HG03571 (cell line): ENCODE results near the gene KANK2.
"Not testable (repeated sequence)": the region's sequence is repeated elsewhere in the genome, so short reads cannot be mapped to it uniquely, and the experiment has no call there.

Experiments used
- ATAC-seq: cut with Tn5 transposase; IDR thresholded peaks from one replicate; pipeline ENCODE4 v1.9.1; 2021; ENCODE audit not compliant: unreplicated experiment

KANK2 gene

DNA sequence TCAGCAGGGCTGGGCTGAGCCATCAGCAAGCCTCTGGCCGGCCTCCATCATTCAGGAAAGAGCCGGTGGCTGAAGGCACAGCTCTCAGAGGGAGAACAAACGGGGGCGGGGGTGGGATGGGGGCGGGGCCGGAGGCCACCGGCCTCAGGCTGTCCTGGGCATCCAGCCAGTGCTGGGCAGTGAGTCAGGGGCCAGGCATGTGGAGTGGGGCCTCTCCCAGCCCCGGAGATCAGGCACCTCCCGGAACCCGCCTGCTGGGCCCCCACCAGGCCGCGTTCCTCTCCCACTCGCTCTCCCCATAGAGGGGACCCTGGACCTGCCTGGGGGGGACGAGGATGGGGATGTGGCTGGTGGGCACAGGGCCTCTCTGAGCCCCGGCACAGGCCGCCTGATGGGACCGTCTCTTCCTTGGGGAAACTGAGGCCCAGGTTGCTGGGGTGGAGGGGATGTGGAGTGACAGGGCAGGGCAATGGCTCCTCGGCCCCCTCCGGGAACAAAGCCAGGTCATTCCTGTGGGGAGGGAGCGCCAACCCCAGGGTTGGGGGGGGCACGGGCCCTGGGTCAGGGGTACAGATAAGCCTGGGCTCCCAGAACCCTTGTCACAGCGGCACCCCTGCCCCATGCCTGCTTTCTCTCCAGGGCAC is 54.7 kb downstream of the KANK2 start:
- no peak for ATAC-seq

DNA sequence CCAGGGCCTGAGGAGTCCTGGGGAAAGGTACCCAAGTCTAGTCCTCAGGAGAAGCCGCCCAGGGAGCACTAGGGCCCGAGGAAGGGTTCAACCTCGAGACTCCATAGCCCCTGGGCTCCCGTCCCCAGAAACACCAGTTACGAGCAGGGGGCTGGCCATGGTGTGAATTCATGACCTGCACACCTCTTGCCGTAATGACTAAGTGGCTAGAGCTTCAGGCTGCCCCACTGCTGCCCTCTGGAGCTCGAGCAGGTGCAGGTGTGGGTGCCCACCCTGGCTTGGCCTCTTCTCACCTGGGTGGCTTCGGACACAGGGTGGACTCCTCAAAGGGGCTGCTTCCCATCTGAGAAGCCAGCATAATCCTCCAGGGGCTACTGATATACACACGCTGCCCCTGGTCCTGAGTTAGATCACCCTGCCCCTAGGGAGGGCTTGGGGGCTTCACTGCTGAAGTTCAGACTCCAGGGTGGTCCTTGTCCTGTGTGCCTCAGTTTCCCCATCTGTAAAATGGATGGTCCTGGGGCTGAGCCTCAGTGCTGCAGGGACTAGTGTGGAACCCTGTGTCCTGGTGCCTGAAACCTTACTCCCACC is 55.3 kb downstream of the KANK2 start:
- no peak for ATAC-seq

DNA sequence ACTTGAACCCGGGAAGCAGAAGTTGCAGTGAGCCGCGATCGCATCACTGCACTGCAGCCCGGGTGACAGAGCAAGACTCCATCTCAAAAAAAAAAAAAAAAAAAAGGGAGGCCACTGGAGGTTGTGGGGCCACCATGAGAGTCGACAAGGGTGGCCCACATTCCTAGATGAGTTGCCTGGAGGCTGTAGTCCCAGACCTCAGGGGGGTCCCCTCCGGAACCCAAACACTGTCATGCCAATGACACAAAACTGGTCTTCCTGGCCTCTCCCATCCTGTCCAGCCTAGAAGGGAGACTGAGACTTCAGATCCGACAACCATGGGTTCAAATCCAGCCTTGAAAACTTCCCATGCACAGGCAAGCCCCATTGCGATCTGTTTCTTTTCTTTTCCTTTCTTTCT is 56.4 kb downstream of the KANK2 start:
- ATAC-seq = no peak

DNA sequence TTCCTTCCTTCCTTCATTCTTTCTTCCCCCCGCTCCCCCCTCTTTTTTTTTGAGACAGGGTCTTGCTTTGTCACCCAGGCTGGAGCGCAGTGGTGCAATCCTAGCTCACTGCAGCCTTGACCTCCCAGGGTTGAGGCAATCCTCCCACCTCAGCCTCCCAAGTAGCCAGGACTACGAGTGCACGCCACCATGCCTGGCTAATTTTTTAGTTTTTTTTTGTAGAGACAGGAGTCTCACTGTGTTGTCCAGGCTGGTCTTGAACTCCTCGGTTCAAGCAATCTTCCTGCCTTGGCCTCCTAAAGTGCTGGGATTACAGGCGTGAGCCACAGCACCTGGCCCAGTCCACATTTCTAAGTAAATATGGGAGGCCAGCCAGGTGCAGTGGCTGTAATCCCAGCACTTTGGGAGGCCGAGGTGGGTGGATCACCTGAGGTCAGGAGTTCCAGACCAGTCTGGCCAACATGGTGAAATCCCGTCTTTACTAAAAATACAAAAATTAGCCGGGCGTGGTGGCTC is 57.3 kb downstream of the KANK2 start:
- ATAC-seq = not testable (repeated sequence)

DNA sequence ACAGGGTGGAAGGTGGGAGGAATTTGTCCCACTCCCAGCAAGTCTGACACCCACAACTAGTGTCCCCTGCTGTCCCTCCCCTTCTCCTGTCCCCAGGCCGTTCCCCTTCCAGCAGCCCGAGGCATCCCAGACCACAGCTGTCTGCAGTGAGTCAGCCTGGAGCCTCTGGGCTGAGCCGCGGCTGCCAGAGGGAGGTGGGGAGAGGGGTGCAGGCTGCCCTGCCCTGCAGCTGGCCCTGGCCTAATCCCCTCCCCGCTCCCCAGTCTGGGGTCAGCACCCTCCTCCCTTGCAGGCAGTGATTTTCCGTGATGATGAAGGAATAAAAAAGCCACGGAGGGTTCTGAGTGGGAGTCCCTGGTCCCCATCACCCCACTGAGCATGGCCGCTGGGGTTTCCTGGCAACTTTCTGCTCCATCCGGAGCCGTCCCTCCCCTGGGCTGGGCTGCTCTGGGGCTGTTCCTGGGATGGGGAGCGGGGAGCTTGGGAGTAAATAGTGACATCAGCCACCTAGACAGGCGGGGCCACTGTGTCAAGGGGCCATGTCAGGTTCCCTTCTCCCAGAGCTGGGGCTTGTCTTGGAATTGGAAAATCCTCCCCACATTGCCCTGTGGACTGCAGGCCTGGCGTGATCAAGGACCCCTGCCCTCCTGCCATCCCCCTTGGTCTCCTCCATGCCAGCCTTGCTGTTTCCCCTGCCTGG is 58.6 kb downstream of the KANK2 start:
- no peak for ATAC-seq

DNA sequence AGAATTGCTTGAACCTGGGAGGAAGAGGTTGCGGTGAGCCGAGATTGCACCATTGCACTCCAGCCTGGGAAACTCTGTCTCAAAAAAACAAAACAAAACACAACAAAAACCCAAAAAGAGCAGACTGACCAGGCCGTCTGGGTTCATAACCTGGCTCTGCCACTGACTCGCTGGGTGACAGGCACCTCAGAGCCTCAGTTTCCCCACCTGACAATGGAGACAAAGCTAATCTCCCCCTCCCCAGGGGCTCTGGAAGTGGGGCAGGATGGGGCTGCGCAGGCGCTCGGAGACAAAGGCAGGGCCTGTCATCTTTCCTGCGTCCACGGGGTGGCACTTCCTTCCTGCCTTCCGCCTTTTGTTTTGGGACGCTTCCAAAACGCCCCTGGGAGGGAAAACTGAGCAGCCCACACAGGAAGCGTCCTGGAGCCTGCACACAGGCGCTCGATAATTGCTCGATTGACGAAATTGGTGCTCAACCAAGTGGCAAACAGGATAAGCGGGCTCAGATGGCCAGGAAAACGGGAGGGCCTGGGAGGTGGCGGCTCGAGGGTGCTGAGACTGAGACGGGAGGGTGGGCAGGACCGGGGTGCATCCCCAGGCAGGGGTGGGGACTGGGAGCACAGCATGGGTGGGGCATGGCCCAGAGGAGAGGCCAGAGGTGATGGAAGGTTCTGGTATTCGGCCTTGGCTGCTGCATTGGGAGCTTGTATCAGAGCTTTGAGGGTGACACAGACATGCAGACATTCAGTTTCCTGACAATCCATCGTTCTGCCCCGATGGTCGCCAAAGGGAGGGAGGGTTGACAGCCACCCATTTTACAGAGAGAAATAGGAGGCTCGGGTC is 59.6 kb downstream of the KANK2 start:
- no peak for ATAC-seq

DNA sequence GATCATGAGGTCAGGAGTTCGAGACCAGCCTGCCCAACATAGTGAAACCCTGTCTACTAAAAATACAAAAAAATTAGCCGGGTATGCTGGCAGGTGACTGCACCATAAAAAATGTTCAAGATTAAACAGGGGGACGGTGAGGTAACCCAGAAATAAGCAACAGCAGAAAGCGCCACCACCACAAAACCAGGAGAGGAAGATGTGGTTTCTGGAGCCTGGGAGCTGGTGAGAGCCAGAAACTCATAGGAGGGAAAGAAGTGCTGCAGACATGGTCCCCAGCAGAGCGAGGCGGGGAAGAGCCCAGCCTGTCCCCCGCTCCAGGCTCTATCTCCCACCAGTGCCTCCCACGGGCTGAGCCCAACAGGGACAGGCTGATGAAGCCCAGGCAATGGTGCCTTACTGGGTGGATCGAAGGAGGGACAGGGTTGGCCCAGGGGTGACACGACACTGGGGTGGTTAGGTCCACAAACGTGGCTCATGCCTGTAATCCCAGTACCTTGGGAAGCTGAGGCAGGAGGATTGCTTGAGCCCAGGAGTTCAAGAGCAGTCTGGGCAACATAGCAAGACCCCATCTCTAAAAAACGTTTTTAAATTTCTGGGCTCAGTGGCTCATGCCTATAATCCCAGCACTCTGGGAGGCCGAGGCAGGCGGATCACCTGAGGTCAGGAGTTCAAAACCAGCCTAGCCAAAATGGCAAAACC is 60.8 kb downstream of the KANK2 start:
- no peak for ATAC-seq

DNA sequence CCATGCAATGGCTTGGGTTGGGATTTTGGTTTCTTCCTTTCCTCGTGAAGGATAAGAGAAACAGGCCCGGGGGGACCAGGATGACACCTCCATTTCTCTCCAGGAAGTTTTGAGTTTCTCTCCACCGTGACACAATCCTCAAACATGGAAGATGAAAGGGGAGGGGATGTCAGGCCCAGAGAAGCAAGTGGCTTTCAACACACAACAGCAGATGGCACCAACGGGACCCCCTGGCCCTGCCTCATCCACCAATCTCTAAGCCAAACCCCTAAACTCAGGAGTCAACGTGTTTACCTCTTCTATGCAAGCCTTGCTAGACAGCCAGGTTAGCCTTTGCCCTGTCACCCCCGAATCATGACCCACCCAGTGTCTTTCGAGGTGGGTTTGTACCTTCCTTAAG is 65.9 kb downstream of the KANK2 start:
- no peak for ATAC-seq

DNA sequence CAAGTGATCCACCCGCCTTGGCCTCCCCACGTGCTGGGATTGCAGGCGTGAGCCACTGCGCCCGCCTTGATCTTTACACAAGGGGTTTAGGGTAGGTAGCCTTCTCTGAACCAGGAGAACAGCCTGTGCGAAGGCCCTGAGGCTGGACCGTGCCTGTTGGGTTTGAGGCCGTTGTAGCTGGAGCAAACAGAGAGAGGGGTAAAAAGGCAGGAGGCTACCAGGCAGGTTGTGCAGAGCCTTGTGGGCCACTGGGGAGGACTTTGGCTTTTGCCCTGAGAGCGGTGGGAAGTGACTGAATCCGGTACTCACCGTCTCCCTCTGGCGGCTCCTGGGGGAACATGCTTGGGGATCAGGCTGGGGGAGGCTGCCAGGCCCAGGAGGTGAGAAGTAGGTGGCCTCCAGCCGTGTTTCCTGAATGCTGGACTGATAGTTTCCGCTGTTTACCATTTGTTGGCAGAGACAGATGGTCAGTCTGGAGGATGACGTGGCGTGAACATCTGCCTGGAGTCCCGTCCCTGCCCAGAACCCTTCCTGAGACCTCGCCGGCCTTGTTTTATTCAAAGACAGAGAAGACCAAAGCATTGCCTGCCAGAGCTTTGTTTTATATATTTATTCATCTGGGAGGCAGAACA is 66.4 kb downstream of the KANK2 start:
- ATAC-seq = no peak

DNA sequence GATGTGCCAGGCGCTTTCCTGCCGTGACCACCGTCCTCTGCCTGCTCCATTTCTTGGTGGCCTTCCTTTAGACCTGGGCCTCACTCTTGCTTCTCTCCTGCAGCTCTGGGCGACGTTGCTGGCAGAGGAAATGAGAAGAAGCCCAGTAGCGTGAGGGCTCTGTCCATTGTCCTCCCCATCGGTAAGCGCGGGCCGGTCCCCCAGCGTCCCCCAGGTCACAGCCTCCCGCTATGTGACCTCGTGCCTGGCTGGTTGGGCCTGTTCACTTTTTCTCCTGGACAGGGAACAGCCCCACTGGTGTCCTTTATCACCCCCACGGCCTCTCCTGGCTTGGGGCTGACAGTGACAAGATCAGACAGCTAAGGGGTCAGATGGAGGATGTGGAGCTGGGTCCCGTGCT is 69.4 kb downstream of the KANK2 start:
- no peak for ATAC-seq

DNA sequence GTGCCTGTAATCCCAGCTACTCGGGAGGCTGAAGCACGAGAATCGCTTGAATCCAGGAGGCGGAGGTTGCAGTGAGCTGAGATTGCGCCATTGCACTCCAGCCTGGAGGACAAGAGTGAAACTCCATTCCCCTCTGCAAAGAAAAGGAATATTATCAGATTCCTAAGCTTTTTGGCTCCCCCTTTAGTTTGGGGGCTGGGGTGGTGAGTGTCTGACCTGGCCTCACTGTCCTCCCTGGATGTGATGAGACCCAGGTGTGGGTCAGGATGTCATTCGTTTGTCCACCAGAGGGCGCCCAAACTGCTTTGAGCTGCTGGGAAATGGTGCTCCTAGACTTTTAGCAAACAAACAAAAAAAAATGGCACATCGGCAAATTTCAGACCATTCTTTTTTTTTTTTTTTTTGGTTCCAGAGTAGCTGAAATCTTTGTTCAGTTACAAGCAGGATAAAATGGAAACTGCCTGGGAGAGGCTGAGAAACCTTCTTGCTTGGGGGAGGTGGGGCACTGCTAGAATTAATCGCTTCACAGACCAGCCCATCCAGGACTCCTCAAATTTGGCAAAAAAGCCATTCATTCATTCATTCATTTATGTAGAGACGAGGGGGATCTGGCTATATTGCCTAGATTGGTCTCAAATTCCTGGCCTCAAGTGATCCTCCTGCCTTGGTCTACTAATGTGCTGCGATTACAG is 71.2 kb downstream of the KANK2 start:
- ATAC-seq = no peak

DNA sequence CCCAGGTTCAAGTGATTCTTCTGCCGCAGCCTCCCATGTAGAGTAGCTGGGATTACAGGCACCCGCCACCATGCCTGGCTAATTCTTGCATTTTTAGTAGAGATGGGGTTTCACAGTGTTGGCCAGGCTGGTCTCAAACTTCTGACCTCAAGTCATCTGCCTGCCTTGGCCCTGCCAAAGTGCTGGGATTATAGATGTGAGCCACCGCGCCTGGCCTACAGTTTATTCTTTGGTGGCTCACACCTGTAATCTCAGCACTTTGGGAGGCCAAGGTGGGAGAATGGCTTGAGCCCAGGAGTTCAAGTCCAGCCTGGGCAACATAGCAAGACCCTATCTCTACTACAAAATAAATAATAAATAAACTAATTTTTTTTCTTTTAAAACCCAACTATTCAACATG is 73.2 kb downstream of the KANK2 start:
- ATAC-seq = not testable (repeated sequence)

DNA sequence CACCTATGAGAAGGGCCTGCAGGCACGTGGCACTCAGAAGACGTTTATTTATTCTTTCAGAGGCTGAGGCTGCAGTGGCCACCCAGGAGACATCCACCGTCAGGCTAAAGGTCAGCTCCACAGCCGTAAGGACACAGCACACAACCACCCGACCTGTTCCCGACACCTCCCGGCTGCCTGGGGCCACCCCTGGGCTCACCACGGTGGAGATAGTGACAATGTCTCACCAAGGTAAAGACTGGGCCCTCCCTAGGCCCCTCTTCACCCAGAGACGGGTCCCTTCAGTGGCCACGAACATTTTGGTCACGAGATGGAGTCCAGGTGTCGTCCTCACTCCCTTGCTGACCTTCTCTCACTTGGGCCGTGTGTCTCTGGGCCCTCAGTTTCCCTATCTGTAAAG is 74.2 kb downstream of the KANK2 start:
- no peak for ATAC-seq

DNA sequence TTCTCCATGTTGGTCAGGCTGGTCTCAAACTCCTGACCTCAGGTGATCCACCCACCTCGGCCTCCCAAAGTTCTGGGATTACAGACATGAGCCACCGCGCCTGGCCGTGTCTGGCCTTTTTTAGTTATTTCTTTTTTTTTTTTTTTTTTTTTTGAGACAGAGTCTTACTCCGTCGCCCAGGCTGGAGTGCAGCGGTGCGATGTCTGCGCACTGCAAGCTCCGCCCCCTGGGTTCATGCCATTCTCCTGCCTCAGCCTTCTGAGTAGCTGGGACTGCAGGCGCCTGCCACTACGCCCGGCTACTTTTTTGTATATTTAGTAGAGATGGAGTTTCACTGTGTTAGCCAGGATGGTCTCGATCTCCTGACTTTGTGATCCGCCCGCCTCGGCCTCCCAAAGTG is 75.4 kb downstream of the KANK2 start:
- not testable (repeated sequence) for ATAC-seq

DNA sequence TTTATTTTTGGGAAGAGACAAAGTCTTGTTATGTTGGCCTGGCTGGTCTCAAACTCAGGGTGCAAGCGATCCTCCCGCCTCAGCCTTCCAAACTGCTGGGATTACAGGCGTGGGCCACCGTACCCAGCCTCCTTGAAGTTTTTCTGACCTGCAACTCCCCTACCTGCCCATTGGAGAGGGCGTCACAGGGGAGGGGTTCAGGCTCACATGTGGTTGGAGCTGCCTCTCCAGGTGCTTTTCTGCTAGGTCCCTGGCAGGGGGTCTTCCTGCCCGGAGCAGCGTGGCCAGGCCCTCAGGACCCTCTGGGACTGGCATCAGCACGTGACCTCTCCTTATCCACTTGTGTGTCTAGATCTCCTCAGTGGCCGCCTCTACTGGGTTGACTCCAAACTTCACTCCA is 80.8 kb downstream of the KANK2 start:
- no peak for ATAC-seq

DNA sequence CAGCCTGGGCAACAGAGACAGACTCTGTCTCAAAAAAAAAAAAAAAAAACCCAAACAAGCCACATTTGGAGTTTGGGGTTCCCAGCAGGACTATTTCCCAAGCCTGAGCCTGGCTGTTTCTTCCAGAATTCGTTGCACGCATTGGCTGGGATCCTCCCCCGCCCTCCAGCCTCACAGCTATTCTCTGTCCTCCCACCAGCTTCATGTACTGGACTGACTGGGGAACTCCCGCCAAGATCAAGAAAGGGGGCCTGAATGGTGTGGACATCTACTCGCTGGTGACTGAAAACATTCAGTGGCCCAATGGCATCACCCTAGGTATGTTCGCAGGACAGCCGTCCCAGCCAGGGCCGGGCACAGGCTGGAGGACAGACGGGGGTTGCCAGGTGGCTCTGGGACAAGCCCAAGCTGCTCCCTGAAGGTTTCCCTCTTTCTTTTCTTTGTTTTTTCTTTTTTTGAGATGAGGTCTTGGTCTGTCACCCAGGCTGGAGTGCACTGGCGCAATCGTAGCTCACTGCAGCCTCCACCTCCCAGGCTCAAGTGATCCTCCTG is 81.4 kb downstream of the KANK2 start:
- ATAC-seq = no peak

DNA sequence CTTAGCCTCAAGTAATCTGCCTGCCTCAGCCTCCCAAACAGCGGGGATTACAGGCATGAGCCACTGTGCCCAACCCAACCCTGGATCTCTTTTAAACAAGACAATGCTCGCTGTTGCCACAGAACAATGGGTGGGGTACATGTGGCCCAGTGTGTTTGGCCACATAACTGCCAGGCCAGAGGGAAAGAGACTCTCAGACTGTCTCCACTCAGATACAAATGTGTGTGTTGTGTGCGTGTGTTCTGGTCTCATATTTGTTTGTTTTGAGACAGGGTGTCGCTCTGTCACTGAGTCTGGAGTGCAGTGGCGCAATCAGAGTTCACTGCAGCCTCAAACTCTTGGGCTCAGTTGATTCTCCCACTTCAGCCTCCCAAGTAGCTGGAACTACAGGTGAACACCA is 82.3 kb downstream of the KANK2 start:
- no peak for ATAC-seq
